GF-D8 (cell line): ENCODE results near the gene LLCFC1.

Experiments used
- DNase-seq: peaks from one replicate; lab custom pipeline; 2025; lab: John Stamatoyannopoulos, UW

The LLCFC1 gene

GRCh38 chr7:142939226-142939910 is at the start of gene LLCFC1:
Gene LLCFC1 (plus strand): TSS chr7:142939484. CDS start chr7:142939622, 138 bp downstream.
- DNase-seq, result no peak

- DNase-seq, result no peak
Measured at GRCh38 chr7:142889816-142890215, 49.5 kb upstream of the LLCFC1 start.

GRCh38 chr7:142890874-142891485 is 48.3 kb upstream of the LLCFC1 start:
- no peak for DNase-seq

GRCh38 chr7:142891490-142892082 is 47.7 kb upstream of the LLCFC1 start:
- no peak for DNase-seq

- no peak for DNase-seq
Measured at GRCh38 chr7:142892951-142893350, 46.3 kb upstream of the LLCFC1 start.

- no peak for DNase-seq
Measured at GRCh38 chr7:142894112-142894984, 44.9 kb upstream of the LLCFC1 start.

GRCh38 chr7:142894985-142895593 is 44.2 kb upstream of the LLCFC1 start:
- no peak for DNase-seq

GRCh38 chr7:142896151-142896550 is 43.1 kb upstream of the LLCFC1 start:
- DNase-seq, result no peak

GRCh38 chr7:142896741-142897379 is 42.4 kb upstream of the LLCFC1 start:
- no peak for DNase-seq

- no peak for DNase-seq
Measured at GRCh38 chr7:142897691-142898090, 41.6 kb upstream of the LLCFC1 start.

- DNase-seq, result no peak
Measured at GRCh38 chr7:142898377-142899170, 40.7 kb upstream of the LLCFC1 start.

- no peak for DNase-seq
Measured at GRCh38 chr7:142899661-142900060, 39.6 kb upstream of the LLCFC1 start.

- no peak for DNase-seq
Measured at GRCh38 chr7:142901426-142902259, 37.6 kb upstream of the LLCFC1 start.

GRCh38 chr7:142904128-142904527 is 35.2 kb upstream of the LLCFC1 start:
- DNase-seq, result no peak

- no peak for DNase-seq
Measured at GRCh38 chr7:142905759-142906158, 33.5 kb upstream of the LLCFC1 start.

- DNase-seq, result no peak
Measured at GRCh38 chr7:142906643-142907042, 32.6 kb upstream of the LLCFC1 start.

- DNase-seq, result no peak
Measured at GRCh38 chr7:142908290-142908689, 31.0 kb upstream of the LLCFC1 start.

GRCh38 chr7:142908921-142909890 is 30.1 kb upstream of the LLCFC1 start:
- no peak for DNase-seq

GRCh38 chr7:142910031-142910433 is 29.3 kb upstream of the LLCFC1 start:
- no peak for DNase-seq
